HPDE6-E6E7 (cell line): ENCODE measurements around the gene BEND3.
"Not testable (repeated sequence)": the region's sequence is repeated elsewhere in the genome, so short reads cannot be mapped to it uniquely, and the experiment has no call there.

Source experiments
- DNase-seq: peaks from one replicate; pipeline ENCODE4 v3.0.0; 2011; ENCODE audit warnings: missing footprints; ENCODE audit errors: extremely low spot score

BEND3 gene

DNA sequence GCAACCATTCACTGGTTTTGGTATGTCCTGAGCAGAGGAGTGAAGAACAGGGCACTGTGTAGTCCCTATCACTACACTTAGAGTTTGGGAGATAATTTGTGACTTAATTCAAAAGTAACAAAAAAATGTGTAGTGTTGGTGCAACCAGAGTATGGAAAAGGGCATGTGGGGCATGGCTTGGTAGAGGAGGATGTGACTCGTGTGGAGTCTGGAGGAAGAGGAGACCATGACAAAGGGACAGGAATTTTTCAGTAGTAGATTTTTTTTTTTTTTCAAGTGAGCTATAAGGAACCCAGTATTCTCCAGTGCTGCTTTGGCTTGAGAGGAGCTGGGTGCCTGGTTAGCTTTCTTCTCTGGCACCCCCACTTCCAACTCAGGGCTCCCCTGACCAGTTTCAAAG is 82.2 kb downstream of the BEND3 start:
- no peak for DNase-seq

GRCh38 chr6:107032051-107032450 is 83.3 kb downstream of the BEND3 start:
- DNase-seq: no peak

DNA sequence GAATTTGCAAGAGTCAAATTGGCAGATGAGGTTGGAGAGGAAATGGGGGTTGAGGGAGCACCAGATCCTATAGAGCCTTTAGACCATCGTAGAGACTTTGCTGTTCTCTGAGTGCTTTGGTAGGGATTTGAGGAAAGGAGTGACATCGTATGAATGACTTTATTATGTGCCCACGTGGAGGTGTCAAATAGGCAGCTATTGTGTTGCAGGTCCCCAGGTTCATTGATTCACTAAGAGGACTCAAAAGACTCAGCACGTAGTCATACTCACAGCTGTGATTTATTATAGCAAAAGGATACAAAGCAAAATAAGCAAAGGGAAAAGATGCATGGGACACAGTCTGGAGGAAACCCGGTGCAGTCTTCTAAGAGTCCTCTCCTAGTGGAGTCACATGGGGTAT is 85.2 kb downstream of the BEND3 start:
- DNase-seq: no peak

- DNase-seq: no peak
These were observed 88.3 kb downstream of the BEND3 start for GRCh38 chr6:107026965-107027364.

DNA sequence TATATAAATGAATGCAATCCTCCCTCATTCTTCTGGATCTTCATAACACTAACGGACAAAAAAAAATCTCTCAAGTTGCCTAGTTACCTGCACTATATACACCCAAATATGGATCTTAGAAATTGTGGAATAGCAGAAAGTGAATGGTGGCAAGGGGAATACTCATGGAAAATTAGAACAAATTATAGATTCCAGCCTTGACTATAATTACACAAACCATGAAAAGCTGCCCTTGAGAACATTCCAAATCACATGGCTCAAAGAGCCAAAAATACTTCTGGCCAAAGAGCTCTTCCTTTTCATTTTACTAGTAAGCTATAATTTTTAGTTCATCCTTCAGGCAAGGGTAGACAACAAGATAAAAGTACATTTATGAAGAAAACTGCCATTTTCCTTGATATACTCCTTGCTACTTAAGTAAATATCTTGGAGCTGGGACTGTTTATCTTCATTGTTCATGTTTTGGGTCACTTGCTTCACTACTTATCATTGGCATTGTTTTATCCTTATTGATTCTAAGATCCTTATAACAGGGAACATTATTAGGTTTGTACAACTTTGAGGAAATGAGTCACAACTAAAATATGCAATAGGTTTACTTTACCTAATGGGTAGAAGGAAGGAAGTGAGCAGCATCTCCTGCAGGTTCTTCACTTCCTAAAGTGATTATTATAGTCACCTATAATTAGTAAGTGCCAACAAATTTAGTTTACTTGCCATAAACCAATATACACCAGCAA is 93.7 kb downstream of the BEND3 start:
- DNase-seq: no peak

- DNase-seq: no peak
These were observed 95.1 kb downstream of the BEND3 start for GRCh38 chr6:107020239-107020638.

- not testable (repeated sequence) for DNase-seq
These were observed 95.7 kb downstream of the BEND3 start for GRCh38 chr6:107019628-107020027.

- DNase-seq: no peak
These were observed 96.3 kb downstream of the BEND3 start for GRCh38 chr6:107019047-107019446.
